COLO668 (cell line): ENCODE measurements around the gene GSTCD.
"Not testable (repeated sequence)": the region's sequence is repeated elsewhere in the genome, so short reads cannot be mapped to it uniquely, and the experiment has no call there.

Experiments
- DNase-seq: peaks from one replicate; lab custom pipeline; 2025; ENCODE audit not compliant: unreplicated experiment; lab: John Stamatoyannopoulos, UW

GSTCD gene

DNA sequence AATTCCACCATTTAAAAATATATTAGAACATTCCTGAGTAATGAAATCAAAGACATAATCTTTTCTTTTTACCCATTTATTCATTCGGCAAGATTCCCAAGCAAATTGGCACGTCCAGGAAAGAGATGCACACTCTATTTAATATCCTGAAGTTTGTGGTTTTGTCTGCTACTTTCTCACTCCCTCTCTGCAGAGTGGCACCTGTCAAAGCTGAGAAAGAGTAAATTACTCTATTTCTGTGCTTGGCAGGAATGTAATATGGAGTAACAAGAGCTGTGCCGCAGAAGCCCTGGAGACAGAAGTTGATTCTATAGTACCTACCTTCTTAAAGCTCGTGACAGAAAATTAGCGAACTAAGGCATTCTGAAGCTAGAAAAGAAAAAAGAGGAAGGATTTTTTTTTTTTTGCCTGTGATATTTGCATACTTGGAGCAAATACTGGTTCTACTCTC, 5.5 kb downstream of the GSTCD start:
- no peak for DNase-seq

GRCh38 chr4:105714932-105715331, 6.3 kb downstream of the GSTCD start:
- no peak for DNase-seq

DNA sequence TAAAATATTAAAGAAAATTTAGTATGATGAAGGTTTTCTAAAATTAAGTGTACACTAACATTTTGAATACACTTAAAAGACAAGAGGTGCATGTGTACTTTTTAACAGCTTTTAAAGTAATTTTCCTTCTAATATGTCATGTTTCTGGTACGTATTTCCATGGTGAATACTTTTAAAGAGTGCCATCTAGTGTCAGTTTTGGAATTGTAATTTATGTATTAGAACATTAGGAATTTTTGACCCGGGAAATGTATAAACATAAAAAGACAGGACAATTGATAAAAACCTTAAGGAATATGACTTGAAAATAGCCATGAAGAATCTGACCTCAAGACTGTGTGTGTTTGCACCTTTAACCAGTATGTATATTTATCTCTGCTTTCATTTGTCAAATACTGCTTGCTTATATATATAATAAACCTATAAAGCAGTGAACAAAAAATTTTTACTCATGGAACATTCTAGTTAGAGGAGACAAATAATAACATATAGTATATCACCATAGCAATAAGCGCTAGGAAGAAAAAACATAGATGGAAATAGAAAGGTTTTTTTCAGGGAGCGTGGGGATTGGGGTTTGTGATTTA, 7.2 kb downstream of the GSTCD start:
- DNase-seq = no peak

- DNase-seq = no peak
Measured at GRCh38 chr4:105719204-105719603, 10.6 kb downstream of the GSTCD start.

- no peak for DNase-seq
Measured at GRCh38 chr4:105725623-105726022, 17.0 kb downstream of the GSTCD start.

GRCh38 chr4:105729895-105730294, 21.3 kb downstream of the GSTCD start:
- not testable (repeated sequence) for DNase-seq

- DNase-seq = not testable (repeated sequence)
Measured at GRCh38 chr4:105735217-105735616, 26.6 kb downstream of the GSTCD start.

GRCh38 chr4:105741548-105741947, 33.0 kb downstream of the GSTCD start:
- DNase-seq = no peak

DNA sequence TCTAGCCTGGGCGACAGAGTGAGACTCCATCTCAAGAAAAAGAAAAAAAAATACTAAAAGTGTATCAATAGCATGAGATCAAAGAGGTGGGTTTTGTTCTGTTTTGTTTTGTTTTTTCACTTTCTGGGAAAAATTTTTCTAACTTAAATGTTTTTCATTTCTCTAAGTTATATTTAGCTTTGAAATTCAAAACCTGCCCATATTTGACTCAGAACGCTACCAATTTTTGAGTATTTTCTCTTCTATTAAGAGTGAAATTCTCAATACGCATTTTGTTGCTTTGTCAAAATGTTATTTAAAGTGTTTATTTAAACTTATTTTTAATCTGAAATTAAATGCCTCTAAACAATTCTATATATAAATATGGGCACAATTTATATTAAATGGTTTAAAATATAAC, 39.6 kb downstream of the GSTCD start:
- DNase-seq = no peak

- DNase-seq = no peak
Measured at GRCh38 chr4:105751718-105752299, 43.2 kb downstream of the GSTCD start.

DNA sequence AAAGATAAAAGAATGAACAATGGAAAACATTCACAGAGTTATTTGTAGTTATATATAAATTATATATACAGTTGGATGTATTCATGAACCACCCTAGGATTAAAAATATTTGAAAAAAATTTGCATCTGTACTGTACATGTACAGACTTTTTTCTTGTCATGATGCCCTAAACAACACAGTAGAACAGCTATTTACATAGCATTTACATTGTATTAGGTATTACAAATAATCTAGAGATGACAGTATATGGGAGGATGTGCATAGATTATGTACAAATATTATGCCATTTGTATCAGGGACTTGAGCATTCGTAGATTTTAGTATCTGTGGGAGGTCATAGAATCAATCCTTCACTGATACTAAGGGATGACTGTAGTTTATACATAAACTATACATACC, 44.8 kb downstream of the GSTCD start:
- no peak for DNase-seq

DNA sequence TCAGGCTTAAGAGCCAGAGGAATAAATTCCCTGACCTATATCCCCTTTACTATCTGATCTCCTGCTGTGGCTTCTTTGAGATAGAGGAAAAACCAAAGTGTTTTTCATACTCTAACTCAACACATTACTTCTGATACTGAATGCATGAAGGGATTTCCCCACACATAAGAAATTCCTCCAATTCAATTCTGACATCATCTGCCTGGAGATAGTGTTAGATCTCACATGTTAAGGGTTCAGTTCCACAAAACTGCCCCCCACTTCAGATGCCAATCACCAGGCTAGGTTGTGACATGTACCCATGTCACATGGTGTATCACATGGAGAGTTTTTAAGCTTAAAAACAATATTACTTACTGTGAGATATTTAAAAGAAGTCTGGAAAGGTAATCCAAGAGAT, 46.8 kb downstream of the GSTCD start:
- no peak for DNase-seq

DNA sequence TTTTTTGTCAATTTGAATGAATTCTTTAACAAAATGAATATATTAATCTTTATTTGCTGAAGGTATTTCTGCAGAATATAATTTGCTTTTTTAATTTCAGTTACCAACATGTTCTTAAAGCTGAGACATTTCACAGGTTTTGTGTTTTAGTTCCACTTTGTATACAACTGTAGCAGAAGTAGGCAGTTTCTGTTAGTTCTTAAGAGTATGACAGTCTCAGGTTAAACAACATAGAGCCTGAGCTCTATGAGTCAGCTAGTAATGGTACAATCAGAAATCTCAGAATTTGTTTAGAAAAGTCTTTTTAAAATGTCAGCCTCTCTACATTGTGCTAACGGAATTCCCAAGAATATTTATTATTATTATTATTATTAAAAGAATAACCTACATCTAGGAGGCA, 50.4 kb downstream of the GSTCD start:
- no peak for DNase-seq

DNA sequence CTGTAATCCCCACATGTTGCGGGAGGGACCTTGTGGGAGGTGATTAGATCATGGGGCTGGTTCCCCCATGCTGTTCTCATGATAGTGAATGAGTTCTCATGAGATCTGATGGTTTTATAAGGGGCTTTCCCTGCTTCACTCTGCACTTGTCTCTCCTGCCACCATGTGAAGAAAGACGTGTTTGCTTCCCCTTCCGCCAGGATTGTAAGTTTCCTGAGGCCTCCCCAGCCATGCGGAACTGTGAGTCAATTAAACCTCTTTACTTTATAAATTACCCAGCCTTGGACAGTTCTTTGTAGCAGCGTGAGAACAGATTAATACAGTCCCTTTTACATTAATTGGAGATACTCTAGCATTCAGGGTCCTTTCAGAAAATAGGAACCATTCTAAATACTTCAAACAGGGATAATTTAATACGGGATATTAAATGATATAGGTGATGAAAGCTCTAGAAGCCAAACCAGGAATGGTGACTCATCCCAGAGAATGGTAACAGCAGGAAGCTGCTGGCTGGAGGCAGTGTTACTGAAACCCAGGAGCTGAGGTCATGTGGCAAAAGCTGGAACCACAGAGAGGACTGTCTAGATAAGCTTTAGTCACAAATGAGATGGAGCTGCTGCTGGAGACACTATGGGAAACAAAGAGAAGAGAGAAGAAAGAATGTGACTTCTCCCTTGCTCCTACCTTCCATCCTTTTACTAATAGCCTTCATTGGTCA, 57.3 kb downstream of the GSTCD start:
- no peak for DNase-seq

- DNase-seq = no peak
Measured at GRCh38 chr4:105767579-105767978, 59.0 kb downstream of the GSTCD start.

DNA sequence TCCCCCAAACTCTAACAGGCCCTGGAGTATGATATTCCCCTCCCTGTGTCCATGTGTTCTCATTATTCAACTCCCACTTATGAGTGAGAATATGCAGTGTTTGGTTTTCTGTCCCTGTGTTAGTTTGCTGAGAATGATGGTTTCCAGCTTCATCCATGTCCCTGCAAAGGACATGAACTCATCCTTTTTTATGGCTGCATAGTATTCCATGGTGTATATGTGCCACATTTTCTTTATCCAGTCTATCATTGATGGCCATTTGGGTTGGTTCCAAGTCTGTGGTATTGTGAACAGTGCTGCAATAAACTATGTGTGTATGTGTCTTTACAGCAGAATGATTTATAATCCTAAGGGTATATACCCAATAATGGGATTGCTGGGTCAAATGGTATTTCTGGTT, 61.9 kb downstream of the GSTCD start:
- DNase-seq = not testable (repeated sequence)

- not testable (repeated sequence) for DNase-seq
Measured at GRCh38 chr4:105772065-105772464, 63.5 kb downstream of the GSTCD start.

DNA sequence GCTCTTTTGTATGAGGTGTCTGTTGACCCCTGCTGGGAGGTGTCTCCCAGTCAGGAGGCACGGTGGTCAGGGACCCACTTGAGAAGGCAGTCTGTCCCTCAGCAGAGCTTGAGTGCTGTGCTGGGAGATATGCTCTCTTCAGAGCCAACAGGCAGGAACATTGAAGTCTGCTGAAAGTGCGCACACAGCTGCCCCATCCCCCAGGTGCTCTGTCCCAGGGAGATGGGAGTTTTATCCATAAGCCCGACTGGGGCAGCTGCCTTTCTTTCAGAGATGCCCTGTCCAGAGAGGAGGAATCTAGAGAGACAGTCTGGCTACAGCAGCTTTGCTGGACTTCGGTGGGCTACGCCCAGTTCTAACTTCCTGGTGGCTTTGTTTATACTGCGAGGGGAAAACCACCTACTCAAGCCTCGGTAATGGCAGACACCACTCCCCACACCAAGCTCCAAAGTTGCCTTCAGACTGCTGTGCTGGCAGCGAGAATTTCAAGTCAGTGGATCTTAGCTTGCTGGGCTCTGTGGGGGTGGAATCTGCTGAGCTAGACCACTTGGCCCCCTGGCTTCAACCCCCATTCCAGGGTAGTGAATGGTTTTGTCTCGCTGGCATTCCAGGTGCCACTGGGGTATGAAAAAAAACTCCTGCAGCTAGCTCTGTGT, 67.3 kb downstream of the GSTCD start:
- not testable (repeated sequence) for DNase-seq

GRCh38 chr4:105780176-105780575, 71.6 kb downstream of the GSTCD start:
- no peak for DNase-seq

DNA sequence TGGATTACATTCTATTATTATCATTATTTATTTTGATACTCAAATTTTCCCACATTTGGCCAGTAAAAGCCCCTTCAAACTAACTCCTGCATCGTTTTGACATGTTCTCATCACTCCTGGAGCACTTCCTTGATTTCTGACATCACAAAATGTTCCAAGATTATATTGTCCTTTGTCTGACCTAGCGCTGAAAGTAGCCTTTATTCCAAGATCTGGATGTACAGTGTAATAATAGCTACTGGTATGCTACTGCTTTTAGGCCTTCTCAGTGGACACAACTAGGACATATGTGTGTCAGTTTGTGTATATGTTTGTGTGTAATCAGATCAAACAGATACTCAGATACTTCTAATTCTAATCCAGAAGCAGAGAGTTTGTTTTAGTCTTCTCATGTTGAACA, 76.2 kb downstream of the GSTCD start:
- no peak for DNase-seq

DNA sequence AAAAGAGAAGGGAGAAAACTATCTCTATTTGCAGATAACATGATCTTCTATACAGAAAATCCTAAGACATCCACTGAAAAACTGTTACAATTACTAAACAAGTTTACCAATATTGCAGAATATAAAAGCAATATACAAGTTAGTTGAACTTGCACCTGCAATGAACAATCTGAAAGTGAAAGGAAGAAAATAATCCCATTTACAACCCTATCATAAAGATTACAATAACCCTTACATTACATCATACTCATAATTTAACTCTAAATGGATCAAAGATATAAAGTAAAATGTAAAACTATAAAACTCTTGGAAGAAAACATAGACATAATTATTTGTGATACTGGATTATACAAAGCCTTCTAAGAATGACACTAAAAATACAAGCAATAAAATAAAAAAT, 77.2 kb downstream of the GSTCD start:
- no peak for DNase-seq

DNA sequence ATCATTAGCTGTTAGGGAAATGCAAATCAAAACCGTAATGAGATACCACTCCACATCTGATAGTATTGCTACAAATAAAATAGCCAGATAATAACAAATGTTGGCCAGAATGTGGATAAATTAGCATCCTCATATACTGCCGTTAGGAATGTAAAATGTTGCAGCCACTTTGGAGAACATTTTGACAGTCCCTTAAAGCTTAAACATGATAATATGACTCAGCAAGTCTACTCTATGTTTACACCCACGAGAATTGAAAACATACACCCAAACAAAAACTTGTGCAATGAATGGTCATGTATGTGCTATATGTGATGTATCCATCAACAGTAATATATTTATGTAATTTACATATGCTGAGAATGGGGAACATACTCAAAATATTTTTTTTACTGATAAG, 78.2 kb downstream of the GSTCD start:
- no peak for DNase-seq
